Hematopoietic multipotent progenitor cell (in vitro differentiated cells): ENCODE results near the gene ME2. TPM values are rescaled to one million over a fixed set of nuclear protein-coding genes. Genes with fewer than 3 reads are reported as not detected.
A peak's percentile ranks its signal among the peaks of the same experiment; 100 is the strongest.
"Not testable (repeated sequence)": the region's sequence is repeated elsewhere in the genome, so short reads cannot be mapped to it uniquely, and the experiment has no call there.

Experiments
- DNase-seq, 3 donors: peaks; one replicate each; pipeline ENCODE4 v3.0.0-alpha.2; 2011 to 2015; ENCODE audit warnings: low read depth in 2 of 3, low spot score in 2 of 3
- total RNA-seq: library from RNA; depleted of rRNA; stranded (reverse); fragments of >200 nt; gene quantifications from one replicate; pipeline ENCODE4 v1.2.3, GENCODE V29; 2012

Gene ME2
- total RNA-seq, 1 donor = 28.8 TPM

GRCh38 chr18:50859793-50860555, 18.9 kb upstream of the ME2 start:
- DNase-seq = no peak

GRCh38 chr18:50861617-50862016, 17.3 kb upstream of the ME2 start:
- no peak for DNase-seq

- peak in 1 of 3 donors; percentile 56 for DNase-seq
Measured at GRCh38 chr18:50862401-50862800, 16.5 kb upstream of the ME2 start.

GRCh38 chr18:50863840-50864375, 15.0 kb upstream of the ME2 start:
- no peak for DNase-seq

GRCh38 chr18:50866765-50867164, 12.2 kb upstream of the ME2 start:
- peak in 1 of 3 donors; percentile 50 for DNase-seq

GRCh38 chr18:50869150-50869549, 9.8 kb upstream of the ME2 start:
- DNase-seq = no peak

- DNase-seq = no peak
Measured at GRCh38 chr18:50870138-50870845, 8.6 kb upstream of the ME2 start.

GRCh38 chr18:50871846-50872245, 7.1 kb upstream of the ME2 start:
- no peak for DNase-seq

- DNase-seq = no peak
Measured at GRCh38 chr18:50875966-50876536, 2.9 kb upstream of the ME2 start.

- no peak for DNase-seq
Measured at GRCh38 chr18:50877545-50878265, 1.2 kb upstream of the ME2 start.

GRCh38 chr18:50879302-50880118, 592 bp downstream of the ME2 start:
- peak; percentile 16 to 50 (median 42) for DNase-seq

- DNase-seq = no peak
Measured at GRCh38 chr18:50880119-50880465, 1.2 kb downstream of the ME2 start.

- not testable (repeated sequence) for DNase-seq
Measured at GRCh38 chr18:50880944-50881343, 2.0 kb downstream of the ME2 start.

- DNase-seq = no peak
Measured at GRCh38 chr18:50886929-50887328, 8.0 kb downstream of the ME2 start.

GRCh38 chr18:50895350-50896045, 16.6 kb downstream of the ME2 start:
- no peak for DNase-seq

GRCh38 chr18:50896093-50896492, 17.2 kb downstream of the ME2 start:
- no peak for DNase-seq

- no peak for DNase-seq
Measured at GRCh38 chr18:50898919-50899318, 20.0 kb downstream of the ME2 start.

GRCh38 chr18:50902797-50903196, 23.9 kb downstream of the ME2 start:
- no peak for DNase-seq

- DNase-seq = no peak
Measured at GRCh38 chr18:50906843-50907242, 27.9 kb downstream of the ME2 start.

GRCh38 chr18:50909261-50909660, 30.3 kb downstream of the ME2 start:
- no peak for DNase-seq
